Mucosa of stomach (tissue), 1 donor: ENCODE results near the gene INTS6.

ENCODE experiments used
- H3K27me3 ChIP-seq: one replicate; pipeline ENCODE4 v1.7.0; 2013; ENCODE audit warnings: mild to moderate bottlenecking, low read length; ENCODE audit not compliant: control insufficient read depth, insufficient read depth
- H3K36me3 ChIP-seq: one replicate; pipeline ENCODE4 v1.7.0; 2013; ENCODE audit warnings: low read length; ENCODE audit not compliant: control insufficient read depth, insufficient read depth
- H3K4me1 ChIP-seq: one replicate; pipeline ENCODE4 v1.7.0; 2013; ENCODE audit warnings: mild to moderate bottlenecking, low read length; ENCODE audit not compliant: control insufficient read depth, insufficient read depth
- H3K4me3 ChIP-seq: one replicate; pipeline ENCODE4 v1.7.0; 2013; ENCODE audit warnings: low read length
- H3K9ac ChIP-seq: one replicate; pipeline ENCODE4 v1.7.0; 2013; ENCODE audit warnings: mild to moderate bottlenecking, low read length, moderate library complexity
- H3K9me3 ChIP-seq: one replicate; pipeline ENCODE4 v1.7.0; 2013; ENCODE audit warnings: mild to moderate bottlenecking, low read length, moderate library complexity; ENCODE audit not compliant: control insufficient read depth
- donor health status: Pancreatic carcinoma.

The INTS6 gene

DNA sequence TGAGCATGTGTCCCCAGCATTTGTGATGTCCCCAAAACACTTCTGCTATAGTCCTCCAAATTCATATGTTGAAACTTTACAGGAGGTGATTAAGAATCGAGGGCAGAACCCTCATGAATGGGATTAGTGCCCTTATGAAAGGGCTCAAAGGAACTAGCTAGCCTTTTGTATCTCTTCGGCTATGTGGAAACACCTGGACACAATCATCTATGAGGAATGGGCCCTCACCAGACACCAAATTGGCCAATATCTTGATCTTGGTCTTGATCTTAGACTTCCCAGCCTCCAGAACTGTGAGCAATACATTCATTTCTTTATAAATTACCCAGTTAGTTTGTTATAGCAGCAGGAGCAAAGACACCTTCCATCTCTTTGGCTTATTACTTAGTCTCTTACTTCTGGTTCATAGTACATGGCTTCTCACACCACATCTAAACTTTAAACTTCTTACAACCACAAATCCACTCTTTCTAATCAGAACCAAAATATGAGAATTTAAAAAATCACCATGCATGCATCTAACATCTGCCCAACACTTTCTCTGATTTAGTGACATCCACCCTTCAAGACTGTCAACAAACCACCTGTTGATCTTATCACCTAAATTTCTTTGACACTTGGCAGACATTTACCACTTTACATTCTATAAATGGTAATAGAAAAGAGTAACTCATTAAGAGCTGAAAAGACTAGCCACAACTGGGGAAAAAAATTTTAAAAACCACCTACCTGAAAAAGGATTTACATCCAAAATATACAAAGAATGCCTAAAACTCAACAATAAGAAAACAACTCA is 120.1 kb downstream of the INTS6 start:
- H3K4me3 ChIP-seq, result no peak overlapping the region
- no peaks in the 10 kb centered on the region for H3K27me3 ChIP-seq
- no peak overlapping the region for H3K9ac ChIP-seq
- no peaks in the 10 kb centered on the region for H3K9me3 ChIP-seq
- no peaks in the 10 kb centered on the region for H3K36me3 ChIP-seq
- H3K4me1 ChIP-seq, result no peaks in the 10 kb centered on the region

DNA sequence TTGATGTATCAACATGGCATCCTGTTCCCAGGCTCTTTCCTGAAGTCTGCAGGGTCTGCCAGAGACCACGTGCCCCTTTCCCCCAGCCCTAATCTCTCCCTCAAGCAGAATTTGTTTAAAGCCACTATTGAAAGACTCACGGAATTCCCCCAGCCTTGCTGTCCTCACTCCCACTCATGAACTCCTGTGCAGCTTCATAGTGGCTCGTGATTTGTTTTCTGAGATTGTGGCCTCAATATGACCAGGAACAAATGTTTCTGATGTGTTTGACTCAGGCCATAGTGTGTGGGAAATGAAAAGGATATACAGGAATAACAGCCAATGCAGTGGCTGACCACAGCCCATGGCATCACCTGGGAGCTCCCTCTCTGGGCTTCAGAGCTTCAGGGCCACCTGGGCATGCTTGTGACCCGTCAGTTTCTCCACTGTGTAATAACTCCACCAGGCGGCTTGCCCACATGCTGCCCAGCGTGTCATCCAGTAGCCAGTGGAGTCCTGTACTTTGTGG is 121.4 kb downstream of the INTS6 start:
- Histone ChIP-seq H3K4me3 (no peak overlapping the region), H3K4me1 (no peaks in the 10 kb centered on the region), H3K36me3 (no peaks in the 10 kb centered on the region), H3K9me3 (no peaks in the 10 kb centered on the region), H3K27me3 (no peaks in the 10 kb centered on the region), H3K9ac (no peak overlapping the region)

DNA sequence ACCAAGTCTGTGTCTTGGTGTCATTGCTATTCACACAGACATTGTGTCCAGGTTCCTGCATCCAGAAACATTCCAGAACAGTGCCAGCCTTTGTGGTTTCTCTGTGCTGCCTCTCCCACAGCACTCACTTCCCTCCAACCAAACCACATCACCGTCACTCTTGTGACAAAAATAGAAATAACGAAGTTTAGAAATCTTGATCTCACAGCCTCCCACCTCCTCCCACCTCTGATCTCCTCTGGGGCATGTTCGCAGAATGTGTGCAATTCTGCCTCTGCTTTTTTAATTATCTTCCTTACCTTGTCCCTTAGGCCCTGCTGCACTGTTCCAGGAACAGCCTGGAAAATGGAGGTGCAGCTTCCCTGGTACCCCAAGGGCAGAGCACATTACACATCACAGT is 122.0 kb downstream of the INTS6 start:
- no peaks in the 10 kb centered on the region for H3K36me3 ChIP-seq
- H3K9ac ChIP-seq, result no peak overlapping the region
- H3K4me1 ChIP-seq, result no peaks in the 10 kb centered on the region
- no peak overlapping the region for H3K4me3 ChIP-seq
- no peaks in the 10 kb centered on the region for H3K27me3 ChIP-seq
- H3K9me3 ChIP-seq, result no peaks in the 10 kb centered on the region

DNA sequence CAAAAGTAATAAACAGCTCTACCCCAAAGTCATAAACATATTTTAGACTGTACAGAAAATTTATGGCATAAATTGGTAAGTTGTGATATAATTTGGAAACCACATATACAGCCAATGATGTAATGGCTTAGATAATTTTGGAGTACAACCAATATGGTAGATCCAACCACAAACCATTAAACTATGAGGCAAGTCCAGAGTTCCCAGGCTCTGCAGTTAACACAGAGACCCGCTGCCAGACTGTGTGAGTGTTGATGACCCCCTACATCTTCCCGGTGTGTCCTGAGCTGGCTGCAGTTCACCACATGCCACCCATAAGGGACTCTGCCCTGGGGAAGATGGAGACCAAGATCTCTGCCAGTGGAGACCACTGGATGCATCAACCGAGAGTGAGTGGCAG is 123.2 kb downstream of the INTS6 start:
- Histone ChIP-seq H3K36me3 (no peaks in the 10 kb centered on the region), H3K4me3 (no peak overlapping the region), H3K27me3 (no peaks in the 10 kb centered on the region), H3K9me3 (no peaks in the 10 kb centered on the region), H3K9ac (no peak overlapping the region), H3K4me1 (no peaks in the 10 kb centered on the region)

DNA sequence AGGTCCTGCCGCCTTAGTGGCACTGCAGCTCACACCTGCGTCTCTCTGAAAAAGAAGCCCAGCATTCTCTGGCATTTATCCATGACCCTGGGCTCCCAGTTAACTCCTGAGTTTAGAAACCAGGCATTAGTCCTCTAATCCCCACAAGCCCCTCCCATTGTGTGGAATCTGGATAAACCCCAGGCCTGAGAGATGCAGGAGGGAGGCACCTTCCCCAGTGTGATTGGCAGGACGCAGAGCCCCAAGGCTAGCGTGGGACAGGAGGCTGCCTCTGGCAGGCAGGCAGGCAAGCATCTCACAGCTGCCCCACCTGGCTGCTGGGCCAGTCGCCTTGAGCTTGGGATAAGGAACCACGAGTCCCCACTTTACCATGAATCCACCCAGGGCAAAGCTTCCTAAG is 124.3 kb downstream of the INTS6 start:
- no peaks in the 10 kb centered on the region for H3K4me1 ChIP-seq
- H3K27me3 ChIP-seq, result no peaks in the 10 kb centered on the region
- no peaks in the 10 kb centered on the region for H3K36me3 ChIP-seq
- no peak overlapping the region for H3K4me3 ChIP-seq
- H3K9ac ChIP-seq, result no peak overlapping the region
- no peaks in the 10 kb centered on the region for H3K9me3 ChIP-seq

DNA sequence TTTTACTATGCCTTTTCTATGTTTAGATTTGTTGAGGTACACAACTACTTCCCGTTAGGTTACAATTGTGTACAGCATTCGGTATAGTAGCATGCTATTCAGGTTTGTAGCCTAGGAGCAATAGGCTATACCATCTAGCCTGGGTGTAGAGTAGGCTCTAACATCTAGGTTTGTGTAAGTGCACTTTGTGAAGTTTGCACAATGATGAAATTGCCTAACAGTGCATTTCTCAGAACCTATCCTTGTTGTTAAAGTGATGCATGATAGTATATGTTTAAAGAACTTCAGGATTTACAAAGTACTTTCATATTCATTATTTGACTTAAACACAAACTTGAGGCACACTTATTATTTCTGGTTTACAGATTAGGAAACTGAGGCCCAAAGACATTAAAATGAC is 124.9 kb downstream of the INTS6 start:
- Histone ChIP-seq H3K9ac (no peak overlapping the region), H3K4me1 (no peaks in the 10 kb centered on the region), H3K27me3 (no peaks in the 10 kb centered on the region), H3K9me3 (no peaks in the 10 kb centered on the region), H3K4me3 (no peak overlapping the region), H3K36me3 (no peaks in the 10 kb centered on the region)

DNA sequence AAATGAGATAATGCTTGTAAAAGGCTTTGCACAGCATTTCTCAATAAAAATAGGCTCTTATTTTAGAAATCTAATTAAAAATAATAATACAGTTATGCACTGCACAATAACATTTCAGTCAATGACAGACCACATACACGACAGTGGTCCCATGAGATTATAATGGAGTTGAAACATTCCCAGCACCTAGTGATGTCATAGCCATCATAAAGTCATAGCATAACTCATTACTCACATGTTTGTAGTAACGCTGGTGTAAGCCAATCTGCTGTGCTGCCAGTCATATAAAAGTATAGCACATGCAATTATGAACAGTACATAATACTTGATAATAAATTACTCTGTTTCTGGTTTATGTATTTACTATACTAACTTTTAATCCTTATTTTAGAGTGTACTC is 126.1 kb downstream of the INTS6 start:
- no peaks in the 10 kb centered on the region for H3K27me3 ChIP-seq

DNA sequence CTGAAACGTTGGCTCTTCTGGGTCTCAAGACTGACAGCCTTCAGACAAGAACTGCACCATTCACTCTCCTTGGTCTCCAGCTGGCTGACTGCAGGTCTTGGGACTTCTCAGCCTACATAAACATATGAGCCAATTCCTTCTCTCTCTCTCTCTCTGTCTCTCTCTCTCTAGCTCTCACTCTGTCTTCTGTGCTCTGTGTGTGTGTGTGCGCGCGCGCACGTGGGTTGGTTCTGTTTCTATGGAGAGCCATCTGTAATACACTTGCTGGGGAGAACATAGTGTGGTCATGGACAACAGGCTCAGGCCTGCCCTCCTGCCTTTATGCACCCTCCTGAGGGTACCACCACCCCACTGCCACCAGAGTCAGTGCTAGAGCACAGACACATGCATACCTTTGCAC is 127.0 kb downstream of the INTS6 start:
- no peak overlapping the region for H3K4me3 ChIP-seq
- no peaks in the 10 kb centered on the region for H3K27me3 ChIP-seq
- H3K9ac ChIP-seq, result no peak overlapping the region
- H3K36me3 ChIP-seq, result no peaks in the 10 kb centered on the region
- H3K9me3 ChIP-seq, result no peaks in the 10 kb centered on the region
- no peaks in the 10 kb centered on the region for H3K4me1 ChIP-seq

More for the DNA sequence above, 126.1 kb downstream of the INTS6 start:
- H3K36me3 ChIP-seq, result no peaks in the 10 kb centered on the region
- H3K9ac ChIP-seq, result no peak overlapping the region
- no peaks in the 10 kb centered on the region for H3K9me3 ChIP-seq
- no peak overlapping the region for H3K4me3 ChIP-seq
- H3K4me1 ChIP-seq, result no peaks in the 10 kb centered on the region

DNA sequence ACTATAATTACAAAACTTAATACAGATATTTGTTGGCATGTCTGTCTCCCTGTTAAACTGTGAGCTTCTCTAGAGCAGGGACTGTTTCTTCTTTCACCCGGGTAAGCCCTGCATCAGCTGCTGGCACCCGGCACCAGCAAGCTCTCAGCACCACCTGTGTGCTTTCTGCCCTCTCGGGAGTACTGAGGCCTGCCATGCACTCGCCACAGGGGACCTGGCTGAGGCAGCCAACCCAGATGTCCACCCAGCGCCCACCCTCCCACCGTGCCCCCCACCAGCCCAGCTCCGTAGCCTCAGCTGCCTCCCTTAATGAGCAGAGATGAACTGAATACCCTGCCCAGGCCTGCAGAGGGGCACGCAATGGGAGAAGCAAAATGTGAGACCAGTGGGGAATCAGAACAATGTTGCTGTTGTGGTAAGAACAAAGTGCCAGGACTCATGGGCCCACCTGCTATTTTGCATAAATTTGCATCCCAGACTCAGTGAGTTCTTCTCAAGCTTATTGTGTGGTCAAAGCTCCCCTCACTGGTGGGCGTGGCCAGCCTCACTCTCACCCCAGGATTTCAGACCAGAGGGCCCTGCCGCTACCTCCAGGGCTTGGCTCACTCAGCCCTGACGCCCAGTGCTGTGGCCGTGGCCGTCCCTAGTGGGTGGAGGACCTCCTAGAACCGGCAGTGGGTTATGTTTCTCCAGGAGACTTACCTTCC is 128.0 kb downstream of the INTS6 start:
- Histone ChIP-seq H3K4me3 (no peak overlapping the region), H3K4me1 (no peaks in the 10 kb centered on the region), H3K9ac (no peak overlapping the region), H3K27me3 (no peaks in the 10 kb centered on the region), H3K36me3 (no peaks in the 10 kb centered on the region), H3K9me3 (no peaks in the 10 kb centered on the region)

DNA sequence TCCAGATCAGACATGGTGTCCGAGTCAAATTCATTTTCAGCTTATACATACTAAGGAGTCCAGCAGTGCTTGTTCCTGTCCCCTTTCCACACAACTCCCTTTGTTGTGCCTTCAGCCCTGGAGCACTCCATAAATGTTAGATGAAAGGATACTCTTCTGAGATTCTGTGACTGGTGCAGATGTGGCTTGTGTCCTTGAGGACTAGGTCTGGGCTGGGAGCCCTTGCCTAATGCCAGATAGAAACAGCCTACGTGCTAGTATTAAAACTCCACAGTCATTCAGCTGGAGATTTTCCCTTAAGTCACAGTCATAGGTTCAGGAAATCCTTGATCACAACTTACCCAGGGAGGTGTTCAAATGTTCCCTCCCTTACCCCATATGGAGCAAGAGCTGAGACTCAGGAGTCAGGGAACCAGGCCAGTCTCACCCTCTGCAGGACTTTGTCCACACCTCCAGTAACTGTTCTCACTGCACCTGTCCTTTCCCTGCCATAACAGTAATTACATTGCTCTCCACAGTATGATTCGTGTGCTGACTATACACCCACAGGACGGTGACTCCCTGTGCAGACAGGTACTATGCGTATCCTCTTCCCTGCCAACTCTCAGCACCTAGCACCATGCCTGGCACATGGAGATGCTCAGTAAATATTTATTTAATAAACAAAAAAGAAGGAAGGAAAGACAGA is 128.9 kb downstream of the INTS6 start:
- H3K9me3 ChIP-seq, result no peaks in the 10 kb centered on the region
- H3K9ac ChIP-seq, result no peak overlapping the region
- H3K4me3 ChIP-seq, result no peak overlapping the region
- no peaks in the 10 kb centered on the region for H3K36me3 ChIP-seq
- no peaks in the 10 kb centered on the region for H3K4me1 ChIP-seq
- no peaks in the 10 kb centered on the region for H3K27me3 ChIP-seq

DNA sequence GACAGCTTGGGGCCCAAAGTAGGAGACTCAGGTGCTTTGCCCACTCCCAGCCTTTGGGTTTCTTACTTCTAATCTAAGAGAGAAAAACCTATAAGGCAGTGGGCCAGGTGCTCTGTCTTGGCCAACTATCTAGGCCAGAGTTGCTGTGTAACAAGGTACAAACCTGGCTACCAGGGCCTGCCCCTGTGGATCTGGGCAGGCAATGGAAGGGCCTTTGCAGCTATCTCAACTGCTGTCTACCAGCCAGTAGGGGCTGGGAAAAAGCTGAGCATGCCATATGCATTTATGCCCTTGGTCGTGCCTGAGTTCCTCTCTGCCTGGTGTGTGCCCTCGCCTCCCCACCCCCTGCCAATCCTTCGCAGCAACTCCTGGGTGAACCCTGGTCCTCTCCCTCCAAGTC is 130.0 kb downstream of the INTS6 start:
- no peaks in the 10 kb centered on the region for H3K4me1 ChIP-seq

DNA sequence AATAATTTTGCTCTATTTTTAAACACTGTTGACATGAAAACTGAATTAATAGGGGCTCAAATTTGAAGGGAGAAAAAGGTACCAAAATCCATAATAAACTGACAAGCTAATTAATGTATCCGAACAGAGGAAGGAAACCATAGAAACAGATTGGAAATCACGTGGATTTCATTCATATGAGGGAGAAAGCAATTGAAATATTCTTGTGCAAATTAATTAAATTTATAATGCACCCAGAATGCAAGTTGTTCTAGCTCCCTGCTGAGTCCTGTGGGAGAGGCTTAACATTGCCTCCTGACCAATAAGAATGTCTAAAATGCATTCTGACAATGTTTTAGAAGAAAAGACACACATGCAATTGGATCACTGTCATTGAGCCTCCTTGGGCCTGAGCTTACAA is 131.0 kb downstream of the INTS6 start:
- H3K9me3 ChIP-seq, result no peaks in the 10 kb centered on the region
- no peak overlapping the region for H3K4me3 ChIP-seq
- no peaks in the 10 kb centered on the region for H3K4me1 ChIP-seq
- H3K9ac ChIP-seq, result no peak overlapping the region
- H3K27me3 ChIP-seq, result no peaks in the 10 kb centered on the region
- H3K36me3 ChIP-seq, result no peaks in the 10 kb centered on the region

More for the DNA sequence above, 130.0 kb downstream of the INTS6 start:
- Histone ChIP-seq H3K4me3 (no peak overlapping the region), H3K9me3 (no peaks in the 10 kb centered on the region), H3K36me3 (no peaks in the 10 kb centered on the region), H3K27me3 (no peaks in the 10 kb centered on the region), H3K9ac (no peak overlapping the region)
